BLaER1 treated with 17β-estradiol and CSF1 and Interleukin-3, amounts not matched to agents 10 nM and 100 nM (cell line): ENCODE results near the gene CACNA2D3.

ENCODE experiments used
- H3K27ac ChIP-seq, 11 experiments: shearing (Covaris generic); formaldehyde crosslinking; 2 replicates each; pipeline ENCODE4 v1.8.1; 2022
- H3K27me3 ChIP-seq, 11 experiments: shearing (Covaris generic); formaldehyde crosslinking; 2 replicates each; pipeline ENCODE4 v1.8.1; 2022
- H3K36me3 ChIP-seq, 11 experiments: shearing (Covaris generic); formaldehyde crosslinking; 2 replicates each; pipeline ENCODE4 v1.8.1; 2022
- H3K4me1 ChIP-seq, 10 experiments: shearing (Covaris generic); formaldehyde crosslinking; 2 replicates each; pipeline ENCODE4 v1.8.1; 2022
- H3K4me2 ChIP-seq, 11 experiments: shearing (Covaris generic); formaldehyde crosslinking; 2 replicates each; pipeline ENCODE4 v1.8.1; 2022
- H3K4me3 ChIP-seq, 10 experiments: shearing (Covaris generic); formaldehyde crosslinking; 2 replicates each; pipeline ENCODE4 v1.8.1; 2022
- H3K9ac ChIP-seq, 11 experiments: shearing (Covaris generic); formaldehyde crosslinking; 2 replicates each; pipeline ENCODE4 v1.8.1; 2022
- H3K9me3 ChIP-seq, 11 experiments: shearing (Covaris generic); formaldehyde crosslinking; replicated peaks in 1 of 11; 2 replicates each; pipeline ENCODE4 v1.8.1; 2022
- H4K20me1 ChIP-seq, 11 experiments: shearing (Covaris generic); formaldehyde crosslinking; 2 replicates each; pipeline ENCODE4 v1.8.1; 2022
- Cebpa-rat ChIP-seq, 11 experiments: shearing (Covaris generic); IDR thresholded peaks; 2 replicates each; pipeline ENCODE4 v1.8.1; 2022

CACNA2D3 gene

DNA sequence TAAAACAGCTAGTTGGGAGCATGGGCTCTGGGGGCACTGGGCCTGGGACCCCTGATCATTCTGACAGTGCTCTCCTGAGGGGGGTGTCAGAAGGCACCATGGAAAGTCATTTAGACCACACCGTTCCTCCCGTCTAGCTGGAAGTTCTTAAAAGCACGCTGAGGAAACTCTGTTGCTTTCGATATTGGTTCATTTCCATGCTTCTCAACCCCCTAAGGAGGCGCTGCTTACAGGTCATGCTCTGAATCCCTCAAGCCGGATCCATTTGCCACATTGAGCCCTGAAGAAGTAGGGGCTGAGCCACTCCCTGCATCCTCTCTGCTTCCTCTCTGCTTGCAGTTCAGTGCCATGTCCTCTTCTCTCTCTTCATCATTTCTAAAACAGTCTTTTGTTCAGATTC lies 187.2 kb downstream of the CACNA2D3 start:
- peak in 4 of 11 experiments; percentile 52 to 88 (median 57); a peak in 6 of 22 replicates for TF ChIP-seq Cebpa-rat (IDR thresholded peaks at IDR 0.05)

DNA sequence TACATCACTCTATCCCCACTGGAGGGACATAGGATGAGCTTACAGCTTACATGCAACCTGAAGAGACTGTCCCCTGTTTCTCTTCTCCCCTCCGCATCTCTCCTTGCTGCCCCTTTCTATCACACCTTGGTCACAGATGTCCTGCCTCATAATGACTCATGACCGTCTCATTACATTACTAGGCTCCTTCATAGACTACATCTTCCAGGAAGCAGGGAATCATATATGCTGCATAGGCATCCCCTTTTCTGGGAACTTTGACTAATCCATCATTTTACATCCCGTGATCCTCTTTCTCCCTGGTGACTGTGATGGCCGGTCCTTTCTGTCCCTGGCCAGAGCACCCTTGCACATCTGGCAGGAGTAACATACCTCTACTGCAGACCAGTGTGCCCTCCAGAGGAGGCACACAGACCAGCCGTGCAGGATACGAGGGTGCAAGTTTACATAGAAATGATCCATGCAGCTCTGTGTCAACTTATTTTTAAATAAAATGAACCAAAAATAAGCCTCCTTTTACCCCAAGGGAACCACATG lies 188.9 kb downstream of the CACNA2D3 start:
- H3K4me1 ChIP-seq: peaks cover 9 to 62% (median 32%) of the 10 kb centered on the region in 10 experiments
- no peaks in the 10 kb centered on the region for H4K20me1 ChIP-seq
- TF ChIP-seq Cebpa-rat (IDR thresholded peaks at IDR 0.05): no peak
- H3K36me3 ChIP-seq: no peaks in the 10 kb centered on the region
- H3K4me2 ChIP-seq: peak overlapping the region in 6 of 11 experiments; percentile 8 to 87 (median 78); a peak in 7 of 22 replicates
- peak overlapping the region in 3 of 11 experiments; percentile 37 to 79 (median 78); a peak in 4 of 22 replicates for H3K27ac ChIP-seq
- peaks cover 7 to 25% (median 15%) of the 10 kb centered on the region in 11 experiments; a peak in 17 of 22 replicates for H3K9me3 ChIP-seq
- H3K27me3 ChIP-seq: no peaks in the 10 kb centered on the region
- no peak overlapping the region for H3K9ac ChIP-seq
- H3K4me3 ChIP-seq: no peak overlapping the region

More for the DNA sequence above, 187.2 kb downstream of the CACNA2D3 start:
- Histone ChIP-seq H3K4me2 (peak overlapping the region; percentile 64 to 87 (median 79)), H3K27me3 (no peaks in the 10 kb centered on the region), H3K36me3 (no peaks in the 10 kb centered on the region), H3K27ac (peak overlapping the region in 9 of 11 experiments; percentile 26 to 83 (median 71); a peak in 18 of 22 replicates), H3K9ac (peak overlapping the region in 9 of 11 experiments; percentile 18 to 72 (median 48); a peak in 13 of 22 replicates), H4K20me1 (no peaks in the 10 kb centered on the region), H3K4me3 (peak overlapping the region in 6 of 10 experiments; percentile 11 to 41 (median 23); a peak in 7 of 20 replicates), H3K4me1 (peaks cover 9 to 55% (median 28%) of the 10 kb centered on the region in 10 experiments), H3K9me3 (peaks cover under 1 to 15% (median 5%) of the 10 kb centered on the region in 11 experiments; a peak in 13 of 22 replicates)

- no peak for TF ChIP-seq Cebpa-rat (IDR thresholded peaks at IDR 0.05)
- H3K27me3 ChIP-seq: no peaks in the 10 kb centered on the region
- H3K9ac ChIP-seq: no peak overlapping the region
- no peaks in the 10 kb centered on the region for H3K36me3 ChIP-seq
- H3K4me3 ChIP-seq: no peak overlapping the region
- peaks cover 9 to 62% (median 32%) of the 10 kb centered on the region in 10 experiments for H3K4me1 ChIP-seq
- peak overlapping the region in 1 of 11 experiments; percentile 79; a peak in 2 of 22 replicates for H3K4me2 ChIP-seq
- no peaks in the 10 kb centered on the region for H4K20me1 ChIP-seq
- no peak overlapping the region for H3K27ac ChIP-seq
- H3K9me3 ChIP-seq: peaks cover 7 to 25% (median 15%) of the 10 kb centered on the region in 11 experiments; a peak in 17 of 22 replicates
Measured at GRCh38 chr3:54312156-54312899, 190.0 kb downstream of the CACNA2D3 start.

GRCh38 chr3:54313418-54313817 lies 191.1 kb downstream of the CACNA2D3 start:
- Histone ChIP-seq H3K36me3 (no peaks in the 10 kb centered on the region), H3K4me1 (peaks cover 9 to 62% (median 32%) of the 10 kb centered on the region in 10 experiments), H3K4me3 (no peak overlapping the region), H3K27ac (no peak overlapping the region; a peak in 1 of 22 replicates), H3K27me3 (no peaks in the 10 kb centered on the region), H3K9ac (no peak overlapping the region), H4K20me1 (no peaks in the 10 kb centered on the region), H3K4me2 (peak overlapping the region in 5 of 11 experiments; percentile 8 to 33 (median 19); a peak in 3 of 22 replicates), H3K9me3 (peaks cover 7 to 19% (median 15%) of the 10 kb centered on the region in 11 experiments; a peak in 17 of 22 replicates)
- TF ChIP-seq Cebpa-rat (IDR thresholded peaks at IDR 0.05): no peak

DNA sequence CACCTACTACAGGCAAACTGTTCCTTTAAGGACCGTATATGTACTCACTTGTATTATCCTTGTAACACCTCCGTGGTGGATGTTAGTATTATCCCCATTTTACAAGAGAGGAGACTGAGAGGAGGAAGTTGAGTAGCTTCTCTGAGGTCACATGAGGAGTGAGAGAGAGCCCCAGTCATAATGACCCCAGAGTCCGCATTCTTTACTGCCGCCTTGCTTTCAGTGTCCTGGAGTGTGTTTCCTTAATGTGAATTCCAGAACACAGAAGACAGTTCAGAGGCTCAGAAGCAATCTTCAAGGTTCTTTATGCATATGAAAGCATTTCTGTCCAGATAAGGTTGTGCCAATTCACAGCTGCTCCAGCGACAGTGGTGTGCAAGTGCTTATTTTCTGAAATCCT lies 199.2 kb downstream of the CACNA2D3 start:
- peaks cover 0 to 5% (median 0%) of the 10 kb centered on the region in 11 experiments; a peak in 1 of 22 replicates for H3K9me3 ChIP-seq
- H3K36me3 ChIP-seq: no peaks in the 10 kb centered on the region
- no peak overlapping the region for H3K9ac ChIP-seq
- H4K20me1 ChIP-seq: no peaks in the 10 kb centered on the region
- peaks cover 0 to 28% (median 18%) of the 10 kb centered on the region in 10 experiments; a peak in 16 of 20 replicates for H3K4me1 ChIP-seq
- H3K27ac ChIP-seq: no peak overlapping the region; a peak in 1 of 22 replicates
- peak overlapping the region in 4 of 11 experiments; percentile 12 to 52 (median 48); a peak in 3 of 22 replicates for H3K4me2 ChIP-seq
- no peak overlapping the region for H3K4me3 ChIP-seq
- no peak for TF ChIP-seq Cebpa-rat (IDR thresholded peaks at IDR 0.05)
- peaks cover 0 to 12% (median 0%) of the 10 kb centered on the region in 11 experiments; a peak in 2 of 22 replicates for H3K27me3 ChIP-seq

GRCh38 chr3:54322354-54322753 lies 200.0 kb downstream of the CACNA2D3 start:
- no peaks in the 10 kb centered on the region for H4K20me1 ChIP-seq
- 0 out of 22 replicates have a peak, but pooled peaks cover 0 to under 1% (median 0%) of the 10 kb centered on the region in 11 experiments for H3K9me3 ChIP-seq
- H3K36me3 ChIP-seq: no peaks in the 10 kb centered on the region
- no peak overlapping the region for H3K4me3 ChIP-seq
- no peak overlapping the region; a peak in 1 of 22 replicates for H3K9ac ChIP-seq
- H3K27ac ChIP-seq: no peak overlapping the region; a peak in 1 of 22 replicates
- peaks cover 0 to 36% (median 26%) of the 10 kb centered on the region in 10 experiments; a peak in 19 of 20 replicates for H3K4me1 ChIP-seq
- TF ChIP-seq Cebpa-rat (IDR thresholded peaks at IDR 0.05): no peak
- peak overlapping the region in 7 of 11 experiments; percentile 24 to 53 (median 38); a peak in 13 of 22 replicates for H3K4me2 ChIP-seq
- H3K27me3 ChIP-seq: peaks cover 0 to 12% (median 0%) of the 10 kb centered on the region in 11 experiments; a peak in 2 of 22 replicates

- H3K36me3 ChIP-seq: no peaks in the 10 kb centered on the region
- no peak overlapping the region for H3K27ac ChIP-seq
- TF ChIP-seq Cebpa-rat (IDR thresholded peaks at IDR 0.05): no peak
- H3K9me3 ChIP-seq: no peaks in the 10 kb centered on the region
- H3K4me2 ChIP-seq: no peak overlapping the region
- no peaks in the 10 kb centered on the region for H4K20me1 ChIP-seq
- H3K9ac ChIP-seq: no peak overlapping the region
- no peak overlapping the region for H3K4me3 ChIP-seq
- H3K27me3 ChIP-seq: peaks cover 0 to 12% (median 0%) of the 10 kb centered on the region in 11 experiments; a peak in 2 of 22 replicates
- peaks cover 0 to 40% (median 29%) of the 10 kb centered on the region in 10 experiments; a peak in 19 of 20 replicates for H3K4me1 ChIP-seq
Measured at GRCh38 chr3:54324103-54324502, 201.8 kb downstream of the CACNA2D3 start.

GRCh38 chr3:54326951-54327350 lies 204.6 kb downstream of the CACNA2D3 start:
- no peak for TF ChIP-seq Cebpa-rat (IDR thresholded peaks at IDR 0.05)
- Histone ChIP-seq H3K4me2 (peak overlapping the region; percentile 15 to 79 (median 56); a peak in 20 of 22 replicates), H3K36me3 (no peaks in the 10 kb centered on the region)

More at GRCh38 chr3:54326951-54327350, 204.6 kb downstream of the CACNA2D3 start:
- Histone ChIP-seq H3K4me1 (peaks cover 0 to 28% (median 21%) of the 10 kb centered on the region in 10 experiments; a peak in 18 of 20 replicates), H3K4me3 (no peak overlapping the region), H3K27ac (no peak overlapping the region), H4K20me1 (no peaks in the 10 kb centered on the region), H3K9ac (no peak overlapping the region), H3K9me3 (no peaks in the 10 kb centered on the region), H3K27me3 (peaks cover 0 to 12% (median 0%) of the 10 kb centered on the region in 11 experiments; a peak in 2 of 22 replicates)
